ENCODE measurements around the gene TRAPPC12. TPM values are rescaled to one million over a fixed set of nuclear protein-coding genes. Genes with fewer than 3 reads are reported as not detected.

The TRAPPC12 gene
- total RNA-seq, 4 donors from 2014 or later = 125 to 157 (median 145) TPM

DNA sequence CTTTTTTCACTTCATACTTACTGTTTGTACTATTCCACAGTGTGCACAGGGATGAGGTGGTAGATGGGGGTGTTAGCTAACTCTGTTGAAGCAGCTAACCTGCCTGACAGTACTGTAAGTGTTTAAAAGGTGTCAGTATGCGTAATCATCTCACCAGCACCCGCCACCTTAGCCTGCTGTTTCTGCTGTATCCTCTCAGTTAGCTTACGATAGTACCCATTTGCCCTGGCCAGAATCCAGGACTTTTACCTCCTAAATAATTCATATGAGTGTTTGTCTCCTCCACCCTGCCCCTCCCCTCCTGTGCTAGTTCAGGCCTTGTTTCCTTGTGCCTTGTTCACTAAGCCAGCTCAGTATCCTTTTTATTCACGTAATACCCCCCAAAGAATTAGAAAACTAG is 34.2 kb downstream of the TRAPPC12 start:
- DNase-seq (ENCODE audit: low spot score in 2 of 2) = no peak
- Histone ChIP-seq H3K27me3 (no peaks in the 10 kb centered on the region), H3K4me3 (no peak overlapping the region), H3K27ac (no peak overlapping the region), H3K4me1 (no peaks in the 10 kb centered on the region), H3K36me3 (peaks cover 0 to 37% (median 0%) of the 10 kb centered on the region in 3 donors), H3K9me3 (no peaks in the 10 kb centered on the region)
- TF ChIP-seq EP300 (IDR thresholded peaks at IDR 0.05) = no peak
- TF ChIP-seq POLR2A (IDR thresholded peaks at IDR 0.05) = no peak
- TF ChIP-seq, protein P1, sequence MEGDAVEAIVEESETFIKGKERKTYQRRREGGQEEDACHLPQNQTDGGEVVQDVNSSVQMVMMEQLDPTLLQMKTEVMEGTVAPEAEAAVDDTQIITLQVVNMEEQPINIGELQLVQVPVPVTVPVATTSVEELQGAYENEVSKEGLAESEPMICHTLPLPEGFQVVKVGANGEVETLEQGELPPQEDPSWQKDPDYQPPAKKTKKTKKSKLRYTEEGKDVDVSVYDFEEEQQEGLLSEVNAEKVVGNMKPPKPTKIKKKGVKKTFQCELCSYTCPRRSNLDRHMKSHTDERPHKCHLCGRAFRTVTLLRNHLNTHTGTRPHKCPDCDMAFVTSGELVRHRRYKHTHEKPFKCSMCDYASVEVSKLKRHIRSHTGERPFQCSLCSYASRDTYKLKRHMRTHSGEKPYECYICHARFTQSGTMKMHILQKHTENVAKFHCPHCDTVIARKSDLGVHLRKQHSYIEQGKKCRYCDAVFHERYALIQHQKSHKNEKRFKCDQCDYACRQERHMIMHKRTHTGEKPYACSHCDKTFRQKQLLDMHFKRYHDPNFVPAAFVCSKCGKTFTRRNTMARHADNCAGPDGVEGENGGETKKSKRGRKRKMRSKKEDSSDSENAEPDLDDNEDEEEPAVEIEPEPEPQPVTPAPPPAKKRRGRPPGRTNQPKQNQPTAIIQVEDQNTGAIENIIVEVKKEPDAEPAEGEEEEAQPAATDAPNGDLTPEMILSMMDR (IDR thresholded peaks at IDR 0.05) = no peak
- 93 to 95% methylated on average over 4 of the region's 4 CpGs for WGBS, 2 donors

DNA sequence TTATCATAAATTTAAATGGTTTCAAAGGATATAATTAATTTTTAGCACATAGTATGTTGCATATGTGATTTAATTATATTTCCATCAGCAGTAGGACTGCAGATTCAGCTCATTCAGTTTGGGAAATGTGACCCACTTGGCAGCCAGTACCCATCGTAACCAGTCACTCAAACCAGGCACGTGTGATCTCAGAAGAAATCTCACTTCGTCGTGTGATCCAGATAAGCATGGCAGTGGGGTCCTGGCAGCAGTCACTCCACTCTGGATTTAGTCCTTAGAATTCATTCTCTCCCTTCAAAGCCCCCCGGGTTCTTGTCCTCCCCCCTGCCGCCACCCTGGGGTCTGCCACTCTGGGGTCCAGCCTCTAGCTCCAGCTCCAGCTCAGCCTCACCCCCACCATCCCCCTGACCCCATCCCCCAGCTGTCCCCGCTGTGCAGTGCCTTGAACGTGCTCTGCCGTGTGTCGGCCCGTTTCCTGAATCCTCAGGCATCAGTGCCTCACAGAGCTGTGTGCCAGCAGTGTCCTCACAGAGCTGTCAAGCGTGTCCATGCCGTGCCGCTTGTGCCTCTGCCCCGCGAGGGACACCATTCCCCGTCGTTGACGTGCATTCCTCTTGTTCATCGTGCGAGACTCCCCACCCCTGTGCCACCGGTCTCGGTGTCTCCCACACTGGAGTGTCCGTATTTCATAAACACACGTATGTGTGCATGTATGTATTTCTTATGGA is 34.8 kb downstream of the TRAPPC12 start:
- 93 to 94% methylated on average over 25 of the region's 25 CpGs for WGBS, 2 donors
- Histone ChIP-seq H3K9me3 (no peaks in the 10 kb centered on the region), H3K27ac (no peak overlapping the region), H3K4me1 (no peaks in the 10 kb centered on the region), H3K27me3 (no peaks in the 10 kb centered on the region), H3K36me3 (peaks cover 0 to 42% (median 0%) of the 10 kb centered on the region in 3 donors), H3K4me3 (no peak overlapping the region)
- TF ChIP-seq, protein P1 (IDR thresholded peaks at IDR 0.05) = no peak
- TF ChIP-seq POLR2A (IDR thresholded peaks at IDR 0.05) (no peak), EP300 (IDR thresholded peaks at IDR 0.05) (no peak)
- DNase-seq (ENCODE audit: low spot score in 2 of 2) = no peak

DNA sequence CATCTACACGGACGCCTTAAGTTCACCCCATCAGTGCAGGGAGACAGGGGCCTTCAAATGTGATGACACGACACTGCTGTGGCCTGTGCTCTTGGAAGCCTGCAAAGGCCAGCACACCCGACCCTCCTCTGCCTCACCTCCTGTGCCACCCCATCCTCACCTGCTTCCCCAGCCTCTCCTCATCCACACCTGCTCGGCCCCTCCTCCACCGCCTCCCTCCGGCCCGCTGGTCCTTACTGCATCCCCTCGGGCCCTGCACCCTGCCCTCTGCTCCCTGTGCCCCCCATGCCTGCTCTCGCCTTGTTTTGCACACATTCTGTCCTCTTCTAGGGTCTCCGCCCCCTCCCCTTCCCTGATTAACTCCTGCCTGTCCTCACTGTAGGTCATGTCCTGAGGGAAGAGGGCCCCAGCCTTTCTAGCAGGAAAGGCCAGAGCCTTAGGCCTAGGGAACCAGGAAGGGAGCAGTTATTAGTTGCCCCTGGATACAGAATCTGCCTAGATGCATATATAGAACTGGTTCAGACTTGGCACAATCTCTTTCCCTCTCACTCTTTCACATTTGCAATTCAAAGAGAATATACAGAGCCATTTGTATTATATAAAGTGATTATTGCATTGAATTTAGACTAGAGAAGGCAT is 39.4 kb downstream of the TRAPPC12 start:
- no peak for TF ChIP-seq POLR2A (IDR thresholded peaks at IDR 0.05)
- no peak for TF ChIP-seq EP300 (IDR thresholded peaks at IDR 0.05)
- TF ChIP-seq, protein P1 (IDR thresholded peaks at IDR 0.05) = no peak
- Histone ChIP-seq H3K36me3 (peaks cover 0 to 86% (median 4%) of the 10 kb centered on the region in 3 donors), H3K4me1 (peaks cover 0 to 3% (median 0%) of the 10 kb centered on the region in 4 donors), H3K4me3 (no peak overlapping the region), H3K9me3 (no peaks in the 10 kb centered on the region), H3K27me3 (no peaks in the 10 kb centered on the region), H3K27ac (no peak overlapping the region)
- WGBS, 2 donors = 69 to 75% methylated on average over 11 of the region's 11 CpGs
- no peak for DNase-seq (ENCODE audit: low spot score in 2 of 2)

DNA sequence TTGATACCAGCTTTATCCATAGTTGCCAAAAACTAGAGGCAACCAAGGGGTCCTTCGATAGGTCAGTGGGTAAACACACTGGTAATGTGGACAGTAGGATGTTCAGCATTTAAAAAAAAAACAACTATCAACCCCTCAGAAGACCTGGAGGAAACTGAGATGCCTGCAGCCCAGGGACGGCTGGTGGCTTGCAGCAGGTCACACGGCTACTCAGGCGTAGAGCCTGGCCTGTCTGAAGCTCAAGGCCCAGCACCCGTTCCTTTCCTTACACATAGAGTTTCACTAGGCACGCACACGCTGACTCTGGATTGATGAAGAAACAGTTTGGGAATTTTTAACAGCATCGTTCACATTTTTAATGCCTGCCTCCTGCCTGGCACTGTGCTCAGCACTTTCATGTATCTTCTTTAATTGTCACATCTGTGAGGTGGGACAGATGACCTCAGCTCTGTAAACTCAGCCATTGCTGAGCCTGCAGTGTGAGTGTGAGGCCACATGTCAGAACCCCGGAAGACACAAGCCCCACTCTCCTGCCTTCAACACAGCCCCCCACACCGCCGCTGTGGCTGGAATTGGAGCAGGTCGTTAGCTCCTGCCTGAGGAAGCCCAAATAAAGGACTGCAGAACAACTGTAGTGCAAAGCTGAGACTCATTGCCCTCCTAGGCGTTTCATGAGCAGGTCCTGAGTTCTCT is 40.7 kb downstream of the TRAPPC12 start:
- TF ChIP-seq POLR2A (IDR thresholded peaks at IDR 0.05) = no peak
- TF ChIP-seq, protein P1 (IDR thresholded peaks at IDR 0.05) = no peak
- no peak for TF ChIP-seq EP300 (IDR thresholded peaks at IDR 0.05)
- no peak overlapping the region for H3K4me3 ChIP-seq

More for the DNA sequence above, 40.7 kb downstream of the TRAPPC12 start:
- Histone ChIP-seq H3K9me3 (no peaks in the 10 kb centered on the region), H3K27ac (no peak overlapping the region), H3K36me3 (peaks cover 4 to 85% (median 4%) of the 10 kb centered on the region in 3 donors), H3K4me1 (peaks cover 0 to 8% (median 0%) of the 10 kb centered on the region in 4 donors), H3K27me3 (no peaks in the 10 kb centered on the region)
- no peak for DNase-seq (ENCODE audit: low spot score in 2 of 2)
- 79 to 82% methylated on average over 12 to 13 of the region's 13 CpGs for WGBS, 2 donors

Measured in tibial nerve (tissue), 4 donors.